ENCODE data around the gene VDR.
"Not testable (repeated sequence)": the region's sequence is repeated elsewhere in the genome, so short reads cannot be mapped to it uniquely, and the experiment has no call there.

The VDR gene

DNA sequence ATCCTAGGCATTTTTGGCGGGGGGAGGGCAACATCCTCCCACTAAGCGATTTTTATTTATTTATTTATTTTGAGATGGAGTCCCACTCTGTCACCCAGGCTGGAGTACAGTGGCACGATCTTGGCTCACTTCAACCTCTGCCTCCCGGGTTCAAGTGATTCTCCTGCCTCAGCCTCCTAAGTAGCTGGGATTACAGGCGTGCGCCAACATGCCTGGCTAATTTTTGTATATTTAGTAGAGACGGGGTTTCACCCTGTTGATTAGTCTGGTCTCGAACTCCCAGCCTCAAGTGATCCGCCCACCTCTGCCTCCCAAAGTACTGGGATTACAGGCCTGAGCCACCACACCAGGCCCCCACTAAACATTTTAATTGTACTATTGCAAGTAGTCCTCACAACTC is 95.3 kb downstream of the VDR start:
- not testable (repeated sequence) for DNase-seq

GRCh38 chr12:47808574-47809365 is 96.0 kb downstream of the VDR start:
- DNase-seq = peak; percentile 79

DNA sequence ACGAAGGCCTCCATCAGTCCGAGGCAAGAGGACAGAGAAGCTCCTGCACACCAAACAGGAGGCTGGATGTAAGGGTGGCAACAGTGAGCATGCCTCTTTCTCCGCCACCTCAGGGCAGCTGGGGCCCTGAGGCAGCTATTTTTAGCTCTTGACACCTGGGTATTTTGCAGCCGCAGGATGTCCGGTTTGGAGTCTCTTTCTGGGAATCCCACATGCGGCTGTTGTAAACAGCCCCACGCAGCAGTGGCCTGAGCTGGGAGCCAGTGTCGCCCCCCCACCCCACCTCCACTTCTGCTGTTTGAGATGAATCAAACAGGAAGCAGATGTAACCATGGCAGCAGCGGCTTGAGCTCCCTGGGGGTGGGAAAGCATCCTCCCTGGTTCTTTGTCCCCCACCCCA is 96.7 kb downstream of the VDR start:
- peak; percentile 94 for DNase-seq

DNA sequence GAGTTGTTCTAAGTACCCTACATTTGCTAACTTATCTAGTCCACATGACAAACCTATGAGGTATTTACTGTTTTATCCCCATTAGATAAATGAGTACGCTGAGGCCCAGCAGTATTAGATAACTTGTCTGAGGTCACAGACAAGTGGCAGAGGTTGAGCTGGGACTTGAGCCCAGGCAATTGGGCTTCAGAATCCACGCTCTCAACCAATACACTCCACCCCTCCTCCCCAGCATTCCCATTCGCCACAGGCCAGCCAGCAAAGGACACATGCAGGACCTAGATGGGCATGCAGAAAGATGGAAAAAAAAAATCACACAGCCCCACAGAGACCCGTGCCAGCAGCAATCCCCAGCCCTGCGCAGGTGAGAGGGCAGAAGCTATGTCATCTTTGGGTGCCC is 97.5 kb downstream of the VDR start:
- no peak for DNase-seq

GRCh38 chr12:47805417-47805816 is 99.4 kb downstream of the VDR start:
- DNase-seq = no peak

DNA sequence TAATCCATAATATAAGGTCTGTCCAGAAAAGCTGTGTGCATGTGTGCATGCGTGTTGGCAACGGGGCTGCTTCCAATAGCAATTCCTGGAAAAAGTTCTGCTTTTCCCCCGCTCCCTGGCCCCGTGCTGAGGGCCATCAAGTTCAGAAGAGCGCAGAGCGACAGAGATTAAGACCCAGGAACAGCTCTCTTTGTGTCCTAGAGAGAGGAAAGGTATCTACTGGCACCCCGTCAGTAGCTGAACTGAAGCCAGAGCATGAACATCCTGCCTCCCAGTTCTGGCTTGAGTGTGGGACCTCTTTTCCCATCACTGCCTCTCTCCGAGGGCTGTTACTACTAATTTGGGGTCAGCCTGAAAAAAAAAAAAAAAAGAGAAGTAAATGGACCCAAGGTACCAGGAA is 100.6 kb downstream of the VDR start:
- no peak for DNase-seq

GRCh38 chr12:47803191-47803875 is 101.5 kb downstream of the VDR start:
- DNase-seq = no peak

GRCh38 chr12:47802312-47802711 is 102.5 kb downstream of the VDR start:
- DNase-seq = no peak

GRCh38 chr12:47801904-47802246 is 102.9 kb downstream of the VDR start:
- DNase-seq = no peak

GRCh38 chr12:47801170-47801903 is 103.5 kb downstream of the VDR start:
- DNase-seq = no peak

DNA sequence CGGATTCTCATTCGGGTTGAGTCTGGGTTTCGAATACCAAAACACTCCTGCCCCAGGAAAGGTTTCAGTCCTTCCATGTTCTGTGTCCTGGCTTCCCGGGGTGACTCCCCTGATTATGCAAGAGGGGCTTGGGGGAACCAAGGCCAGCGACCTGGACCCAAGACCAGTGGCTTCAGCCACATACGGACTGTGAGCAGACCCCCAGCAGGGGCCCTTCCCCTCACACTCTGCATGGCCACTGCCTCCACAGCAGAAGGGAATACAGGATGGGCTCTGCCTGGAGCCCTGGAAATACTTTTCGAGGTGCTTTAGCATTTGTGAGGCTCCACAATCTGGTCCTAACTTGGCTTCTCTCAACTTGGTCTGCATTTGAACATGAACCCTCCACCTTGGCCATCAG is 104.2 kb downstream of the VDR start:
- no peak for DNase-seq

DNA sequence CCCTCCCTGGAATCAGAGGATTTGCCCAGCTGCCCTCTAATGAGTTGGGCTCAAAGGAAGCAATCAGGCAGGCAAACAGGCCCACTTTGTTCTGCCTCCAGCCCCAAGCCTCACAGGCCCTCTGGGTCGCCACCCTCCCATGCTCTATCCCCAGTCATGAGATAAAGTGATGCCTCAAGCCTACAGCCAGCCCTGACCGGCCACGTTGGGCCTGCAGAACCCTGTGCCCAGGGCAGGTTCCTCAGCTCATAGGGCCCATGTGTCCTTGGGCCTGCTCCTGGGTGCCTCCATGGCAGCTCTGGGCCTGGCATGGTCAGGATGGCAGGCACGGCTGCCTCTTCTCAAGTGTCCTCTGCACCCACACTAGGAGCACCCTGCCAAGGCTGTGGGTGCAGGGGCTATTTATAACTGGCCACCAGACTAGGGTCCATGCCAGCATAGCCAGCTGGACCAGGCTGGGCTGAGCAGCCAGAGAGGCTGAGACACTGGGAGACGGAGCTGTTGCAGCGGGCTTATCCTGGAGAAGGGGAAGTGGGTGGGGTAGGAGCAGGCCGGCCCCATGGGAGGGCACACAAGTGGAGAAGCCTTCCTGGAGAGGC is 105.3 kb downstream of the VDR start:
- DNase-seq = no peak

GRCh38 chr12:47798382-47798948 is 106.3 kb downstream of the VDR start:
- no peak for DNase-seq

- no peak for DNase-seq
These were observed 107.4 kb downstream of the VDR start for GRCh38 chr12:47797441-47797840.

GRCh38 chr12:47795814-47796411 is 108.9 kb downstream of the VDR start:
- no peak for DNase-seq

GRCh38 chr12:47795121-47795813 is 109.5 kb downstream of the VDR start:
- DNase-seq = no peak

GRCh38 chr12:47794679-47795078 is 110.1 kb downstream of the VDR start:
- DNase-seq = no peak

DNA sequence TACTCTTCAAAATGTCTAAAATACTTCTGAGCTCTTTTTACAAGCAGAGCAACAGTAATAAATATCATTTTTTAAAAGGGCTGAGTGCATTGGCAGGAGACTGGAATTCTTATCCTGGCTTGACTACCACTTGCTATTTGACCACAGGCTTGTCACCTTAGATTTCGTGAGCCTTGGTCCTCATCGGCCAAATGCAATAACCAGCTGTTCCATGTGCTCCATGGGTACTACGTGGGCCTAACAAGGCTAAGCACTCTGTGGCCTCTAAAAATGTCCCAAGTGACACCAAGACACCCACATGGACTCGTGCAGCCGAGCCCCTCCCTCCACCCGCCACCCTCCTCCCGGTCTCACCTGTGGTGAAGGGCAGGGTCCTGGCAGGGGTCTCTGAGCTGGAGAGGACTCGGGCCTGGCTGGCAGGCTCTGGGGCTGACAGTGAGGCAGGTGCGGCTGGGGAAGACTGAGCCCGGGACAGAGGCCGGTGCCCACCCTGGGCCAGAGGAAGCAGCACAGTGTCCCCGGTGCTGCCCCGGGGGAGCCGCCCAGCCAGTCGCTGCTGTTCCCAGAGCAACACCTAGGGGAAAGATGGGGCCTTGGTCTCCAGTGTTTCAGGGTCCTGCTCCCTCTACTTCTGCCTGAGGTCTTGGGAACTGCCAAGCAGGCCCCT is 111.6 kb downstream of the VDR start:
- no peak for DNase-seq

- DNase-seq = no peak
These were observed 112.9 kb downstream of the VDR start for GRCh38 chr12:47791874-47792273.

Data from activated CD4-positive, alpha-beta T cell treated with anti-CD3 and anti-CD28 coated beads, Interleukin-2, amount 50 U/mL, for 16 hours (primary cell).